ENCODE measurements around the gene FCGR2B.

DNA sequence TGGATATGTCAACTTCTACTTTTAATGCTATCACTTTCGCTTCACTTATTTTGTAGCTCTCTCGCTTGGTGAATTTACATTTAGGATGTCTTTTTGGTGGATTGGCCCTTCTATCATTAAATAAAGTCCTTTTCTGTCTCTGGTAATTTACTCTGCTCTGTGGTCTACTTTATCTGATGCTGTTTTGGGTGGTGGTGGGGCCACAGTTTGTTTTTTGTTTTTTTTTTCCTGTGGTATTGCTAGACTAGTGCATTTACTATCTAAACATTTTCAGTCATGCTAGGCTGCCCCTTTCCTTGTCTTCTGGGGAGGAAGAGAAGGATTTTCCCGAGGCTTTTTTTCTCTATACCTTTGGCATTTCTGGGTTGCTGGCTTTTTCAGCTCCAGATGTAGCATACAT lies 26.0 kb downstream of the FCGR2B start:
- no peak for TF ChIP-seq CTCF (IDR thresholded peaks at IDR 0.05)
- TF ChIP-seq EZH2phosphoT487 (IDR thresholded peaks at IDR 0.05) = no peak
- no peak for TF ChIP-seq EZH2 (IDR thresholded peaks at IDR 0.05)

Measured in neural progenitor cell (in vitro differentiated cells).